NB4 (cell line): Measurements from ENCODE around the gene CCL26.

ENCODE experiments used
- DNase-seq: peaks from one replicate; pipeline ENCODE4 v3.0.0; 2010; ENCODE audit warnings: low read depth
- H3K4me3 ChIP-seq: one replicate; pipeline ENCODE4 v1.5.1; 2011; ENCODE audit warnings: mild to moderate bottlenecking, low read depth, low read length, moderate library complexity
- CTCF ChIP-seq: IDR thresholded peaks from one replicate; pipeline ENCODE4 v1.5.1; 2012; ENCODE audit warnings: low read depth, low read length
- MAX ChIP-seq: IDR thresholded peaks from 2 replicates; pipeline ENCODE4 v1.6.1; 2011; ENCODE audit warnings: low read depth, low read length
- MYC ChIP-seq: IDR thresholded peaks from 2 replicates; pipeline ENCODE4 v1.6.1; 2011; ENCODE audit warnings: low read depth, low read length
- POLR2A ChIP-seq: IDR thresholded peaks from 2 replicates; pipeline ENCODE4 v1.6.1; 2011; ENCODE audit warnings: mild to moderate bottlenecking; ENCODE audit not compliant: insufficient read length; ENCODE audit errors: extremely low read depth

The CCL26 gene

GRCh38 chr7:75814407-75814947, 42.5 kb upstream of the CCL26 start:
- TF ChIP-seq POLR2A (no peak), CTCF (no peak), MAX (no peak), MYC (no peak)

GRCh38 chr7:75813781-75814236, 41.8 kb upstream of the CCL26 start, which contains the start of gene CCL24:
CCL24 (minus strand) TSS chr7:75813806; CDS start chr7:75813715, 91 bp downstream.
- H3K4me3 ChIP-seq, result no peak within 1 kb of the TSS
- DNase-seq, result peak; percentile 89
- TF ChIP-seq MYC (no peak), MAX (no peak), POLR2A (no peak), CTCF (no peak)

More at GRCh38 chr7:75814407-75814947, 42.5 kb upstream of the CCL26 start:
- DNase-seq, result no peak
- no peak overlapping the region for H3K4me3 ChIP-seq

GRCh38 chr7:75813084-75813483, 41.1 kb upstream of the CCL26 start:
- DNase-seq, result no peak
- no peak overlapping the region for H3K4me3 ChIP-seq
- no peak for TF ChIP-seq CTCF
- TF ChIP-seq MAX, result no peak
- TF ChIP-seq MYC, result no peak
- TF ChIP-seq POLR2A, result no peak

- no peak overlapping the region for H3K4me3 ChIP-seq
- no peak for DNase-seq
- TF ChIP-seq MAX (no peak), CTCF (no peak), MYC (no peak), POLR2A (no peak)
Measured at GRCh38 chr7:75811894-75812678, 40.1 kb upstream of the CCL26 start.

GRCh38 chr7:75809396-75809795, 37.4 kb upstream of the CCL26 start:
- no peak for DNase-seq
- no peak overlapping the region for H3K4me3 ChIP-seq
- no peak for TF ChIP-seq CTCF
- no peak for TF ChIP-seq MYC
- TF ChIP-seq MAX, result no peak
- TF ChIP-seq POLR2A, result no peak
